Psoas muscle (tissue), 8 donors: ENCODE data around the gene TROAP. TPM values are rescaled to one million over a fixed set of nuclear protein-coding genes. Genes with fewer than 3 reads are reported as not detected.

Experiments used
- ATAC-seq, 4 donors: fragments of 200-7000 bp; cut with Tn5 transposase; one replicate each; pipeline ENCODE4 v1.9.1; 2020; ENCODE audit warnings: moderate library complexity in 3 of 4, mild to moderate bottlenecking in 2 of 4
- DNase-seq, 2 donors: peaks; one replicate each; pipeline ENCODE4 v3.0.0-alpha.2; 2020
- H3K27ac ChIP-seq: fragments of 200-600 bp; one replicate; pipeline ENCODE4 v1.8.0; 2022
- H3K27me3 ChIP-seq, 3 donors: fragments of 200-600 bp in 1 of 3; one replicate each; pipeline versions ENCODE4 v1.6.1 to v1.8.0; 2013 to 2022; ENCODE audit warnings: low read length in 2 of 3, mild to moderate bottlenecking in 2 of 3, moderate library complexity in 1 of 3; ENCODE audit not compliant: insufficient read depth in 3 of 3
- H3K36me3 ChIP-seq, 2 donors: fragments of 200-600 bp in 1 of 2; one replicate each; pipeline versions ENCODE4 v1.6.1 to v1.8.0; 2013 to 2022; ENCODE audit warnings: low read depth in 1 of 2, mild to moderate bottlenecking in 1 of 2, moderate library complexity in 1 of 2; ENCODE audit not compliant: insufficient read depth in 1 of 2
- H3K4me1 ChIP-seq: fragments of 200-600 bp; one replicate; pipeline ENCODE4 v1.8.0; 2022
- H3K4me3 ChIP-seq: fragments of 200-600 bp; one replicate; pipeline ENCODE4 v1.8.0; 2022; ENCODE audit warnings: mild to moderate bottlenecking
- H3K9me3 ChIP-seq: fragments of 200-600 bp; one replicate; pipeline ENCODE4 v1.8.0; 2022
- WGBS, 3 donors: extraction: QIAGEN DNeasy Blood & Tissue Kit; methylation state at CpG; one replicate each; pipeline versions ENCODE4 v1.1.6 to v1.1.7; 2013; 5-methylcytosine and 5-hydroxymethylcytosine counted together
- intact Hi-C, 2 donors: fragments of 100-400 bp; cut with DNase I; formaldehyde crosslinking; loops; one replicate each; pipeline versions ENCODE4 v1.11.0 to v1.14.2; 2022
- polyA plus RNA-seq, 3 donors: library from polyadenylated mRNA; stranded (reverse); fragments of 200-250 nt; gene quantifications; one replicate each; pipeline ENCODE4 v1.2.3, GENCODE V29; 2013
- total RNA-seq, 4 donors: library from RNA; stranded (reverse); fragmentation: NEBNext Ultra II Directional in 2 of 4; extraction: Animal tissue kit (Norgen Biotek cat#: 25700) in 2 of 4; gene quantifications; one replicate each; pipeline versions ENCODE4 v1.2.1 to v1.2.4, GENCODE V29; 2021 to 2023
- TF ChIP-seq, protein P1 (sequence below): fragments of 200-600 bp; IDR thresholded peaks from one replicate; pipeline ENCODE4 v1.8.0; 2022; ENCODE audit warnings: antibody characterized with exemption
- donor health status: healthy with polysubstance abuse.
- donor health status: DM: no; HTN: no; CAD: no; lungs with moderate emphysema.
- donor health status: Bipolar disorder and iron deficiency.
- donor health status: healthy.
- donor health status: DM: yes; HTN: yes; CAD: no.
- donor health status: DM: no; HTN: no; CAD: no.
- donor health status: DM: no; HTN: no; CAD: no.
- donor health status: DM: yes; HTN: yes; CAD: no.

Gene TROAP
- total and polyA plus RNA-seq, 7 donors = 0.07 to 0.48 (median 0.36) TPM; not detected in 2

DNA sequence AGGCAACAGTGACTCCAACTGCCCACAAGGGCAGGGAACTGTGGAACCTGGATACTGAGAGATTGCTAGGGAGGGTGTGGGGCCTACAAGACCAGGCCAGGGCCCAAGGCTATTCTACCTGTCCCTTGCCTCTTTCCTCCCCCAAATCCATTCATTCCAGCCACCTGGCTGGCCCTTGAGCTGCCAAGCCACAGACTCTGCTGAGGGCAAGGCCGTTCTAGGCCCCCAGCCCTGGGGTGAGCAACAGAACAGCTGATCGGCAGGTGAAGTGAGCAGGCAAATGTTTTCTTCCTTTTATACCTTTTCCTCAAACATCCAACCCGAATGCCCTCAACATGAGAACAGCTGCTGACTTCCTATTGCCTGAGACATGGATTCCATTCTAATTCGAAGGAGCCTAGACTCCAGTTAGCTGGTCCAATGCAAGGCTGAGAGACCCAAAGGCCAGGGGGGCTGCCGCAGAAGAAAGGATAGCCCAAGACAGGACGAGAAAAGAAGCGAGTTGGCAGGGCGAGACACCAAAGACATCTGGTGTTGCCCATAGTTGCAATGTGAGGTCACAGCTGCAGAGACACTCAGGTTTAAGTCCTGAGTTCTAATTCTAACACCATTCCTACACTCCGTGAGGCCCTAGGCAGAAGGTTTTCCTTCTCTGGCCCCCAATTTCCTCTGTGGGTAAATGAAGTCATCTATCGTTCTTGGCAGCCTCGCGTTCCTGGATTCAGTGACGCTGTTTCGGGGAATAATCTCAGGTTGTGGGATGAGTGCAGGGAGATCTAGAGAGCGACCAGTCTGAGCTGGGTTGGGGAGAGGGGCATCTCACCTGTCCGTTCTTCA, 12.3 kb downstream of the TROAP start:
- no peak for ATAC-seq
- no peak for DNase-seq
- Histone ChIP-seq H3K27me3 (peaks cover 0 to 54% (median 22%) of the 10 kb centered on the region in 3 donors), H3K36me3 (no peaks in the 10 kb centered on the region), H3K4me3 (no peak overlapping the region), H3K9me3 (no peaks in the 10 kb centered on the region), H3K4me1 (no peaks in the 10 kb centered on the region), H3K27ac (no peak overlapping the region)
- intact Hi-C loops = loop anchor here in 1 of 2 donors (5.0 kb wide), 1 partner anchor 43 kb away; no protein-coding TSS in a partner anchor
- WGBS, 3 donors = 65 to 73% (median 70%) methylated on average over 16 of the region's 16 CpGs
- TF ChIP-seq, protein P1, sequence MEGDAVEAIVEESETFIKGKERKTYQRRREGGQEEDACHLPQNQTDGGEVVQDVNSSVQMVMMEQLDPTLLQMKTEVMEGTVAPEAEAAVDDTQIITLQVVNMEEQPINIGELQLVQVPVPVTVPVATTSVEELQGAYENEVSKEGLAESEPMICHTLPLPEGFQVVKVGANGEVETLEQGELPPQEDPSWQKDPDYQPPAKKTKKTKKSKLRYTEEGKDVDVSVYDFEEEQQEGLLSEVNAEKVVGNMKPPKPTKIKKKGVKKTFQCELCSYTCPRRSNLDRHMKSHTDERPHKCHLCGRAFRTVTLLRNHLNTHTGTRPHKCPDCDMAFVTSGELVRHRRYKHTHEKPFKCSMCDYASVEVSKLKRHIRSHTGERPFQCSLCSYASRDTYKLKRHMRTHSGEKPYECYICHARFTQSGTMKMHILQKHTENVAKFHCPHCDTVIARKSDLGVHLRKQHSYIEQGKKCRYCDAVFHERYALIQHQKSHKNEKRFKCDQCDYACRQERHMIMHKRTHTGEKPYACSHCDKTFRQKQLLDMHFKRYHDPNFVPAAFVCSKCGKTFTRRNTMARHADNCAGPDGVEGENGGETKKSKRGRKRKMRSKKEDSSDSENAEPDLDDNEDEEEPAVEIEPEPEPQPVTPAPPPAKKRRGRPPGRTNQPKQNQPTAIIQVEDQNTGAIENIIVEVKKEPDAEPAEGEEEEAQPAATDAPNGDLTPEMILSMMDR = no peak

DNA sequence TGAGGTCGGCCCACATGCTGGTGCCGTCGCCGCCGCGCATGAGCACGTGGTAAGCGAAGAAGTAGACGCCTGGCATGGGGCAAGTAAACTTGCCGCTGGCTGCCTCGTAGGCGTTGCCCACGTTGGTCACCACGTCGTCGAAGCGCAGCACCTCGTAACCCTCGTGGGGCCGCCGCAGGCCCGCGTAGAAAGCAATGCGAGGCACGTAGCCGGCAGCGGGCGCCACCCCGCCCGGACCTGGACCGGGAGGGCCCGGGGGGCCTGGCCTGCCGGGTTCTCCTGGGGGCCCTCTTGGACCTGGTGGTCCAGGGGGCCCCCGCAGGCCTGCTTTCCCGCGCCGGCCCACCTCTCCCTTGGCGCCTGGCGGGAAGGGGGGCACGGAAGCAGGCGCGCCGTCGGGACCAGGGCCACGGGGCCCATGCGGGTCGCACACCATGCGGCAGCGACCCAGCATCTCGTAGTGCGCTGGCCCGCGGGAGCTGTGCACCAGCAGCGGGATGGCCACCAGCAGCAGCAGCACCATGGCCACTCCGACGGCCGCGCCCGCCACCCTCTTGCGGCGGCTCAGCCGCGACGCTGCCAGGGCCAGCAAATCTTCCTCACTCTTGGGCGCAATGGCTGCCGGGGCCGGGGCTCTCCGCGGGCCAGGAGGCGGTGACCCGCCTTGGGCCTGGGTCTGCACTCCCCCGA, 13.0 kb downstream of the TROAP start:
- H3K4me1 ChIP-seq = no peaks in the 10 kb centered on the region
- no peak for DNase-seq
- H3K4me3 ChIP-seq = peak overlapping the region; percentile 58
- no peaks in the 10 kb centered on the region for H3K9me3 ChIP-seq
- no peak overlapping the region for H3K27ac ChIP-seq
- ATAC-seq = no peak
- H3K36me3 ChIP-seq = no peaks in the 10 kb centered on the region
- WGBS, 3 donors = 15 to 19% (median 17%) methylated on average over 51 to 72 of the region's 72 CpGs
- peaks cover 0 to 55% (median 22%) of the 10 kb centered on the region in 3 donors for H3K27me3 ChIP-seq
- TF ChIP-seq, protein P1 = no peak
- intact Hi-C loops = loop anchor here in 1 of 2 donors (5.0 kb wide), 1 partner anchor 44 kb away; no protein-coding TSS in a partner anchor

DNA sequence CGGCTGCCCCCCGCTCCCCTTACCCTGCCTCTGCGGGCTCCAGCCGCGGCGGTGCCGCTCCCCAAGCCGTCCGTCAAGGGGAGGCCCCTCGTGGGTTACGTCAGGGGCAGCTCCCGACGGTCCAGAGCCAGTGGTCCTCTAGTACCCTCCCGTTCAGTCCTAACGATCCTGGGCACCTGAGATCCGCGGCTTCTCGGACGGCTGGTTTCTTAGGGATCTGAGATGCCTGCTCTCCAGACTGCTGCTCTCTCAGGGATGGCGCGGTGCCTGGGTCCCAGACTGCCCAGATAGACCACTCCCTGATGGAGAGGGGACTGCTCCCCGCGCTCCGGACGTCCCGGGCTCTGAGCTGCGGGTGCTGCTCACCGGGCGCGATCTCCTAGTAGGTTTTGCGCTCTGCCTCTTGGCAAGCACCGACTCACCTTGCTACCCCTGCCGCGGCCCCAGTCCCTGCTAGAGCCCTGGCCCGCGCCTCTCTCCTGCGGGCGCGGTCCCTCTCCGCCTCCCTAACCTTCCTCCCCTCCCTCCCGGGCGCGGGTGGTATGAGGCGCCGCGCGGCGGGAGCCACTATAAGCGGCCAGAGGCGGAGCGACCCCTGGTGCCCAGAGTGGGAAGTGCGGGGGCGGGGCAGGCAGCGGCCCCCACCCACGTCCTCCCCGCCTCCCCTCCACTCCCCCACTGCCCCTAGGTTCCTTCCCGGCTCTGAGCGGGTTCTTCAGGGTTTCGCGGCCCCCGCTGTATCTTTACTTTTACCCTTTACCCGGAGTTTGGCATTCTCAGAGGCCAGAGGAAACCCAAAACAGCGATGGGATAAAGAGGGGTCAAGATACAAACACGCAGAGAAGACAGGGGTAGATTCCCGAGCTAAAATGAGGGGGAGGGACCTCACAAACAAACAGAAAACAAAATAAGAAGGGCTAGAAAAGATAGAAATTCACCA, 13.9 kb downstream of the TROAP start, which contains the start of gene C1QL4:
C1QL4 (minus strand) TSS at position 544 of the 940 bp plus-strand sequence. CDS start 711 bp downstream, outside the sequence.
- Histone ChIP-seq H3K27me3 (peaks cover 0 to 62% (median 22%) of the 10 kb centered on the region in 3 donors), H3K9me3 (no peaks in the 10 kb centered on the region), H3K27ac (no peak within 1 kb of the TSS), H3K4me1 (no peaks in the 10 kb centered on the region), H3K4me3 (peak within 1 kb of the TSS; percentile 58), H3K36me3 (no peaks in the 10 kb centered on the region)
- DNase-seq (peak; percentile 84 to 91), ATAC-seq (peak; percentile 83 to 96 (median 91))
- TF ChIP-seq, protein P1 = peak; percentile 94
- WGBS, 3 donors = 1 to 2% (median 2%) methylated on average over 57 to 65 of the region's 65 CpGs
- intact Hi-C loops = loop anchor here in 1 of 2 donors (5.0 kb wide), 1 partner anchor 45 kb away; no protein-coding TSS in a partner anchor

DNA sequence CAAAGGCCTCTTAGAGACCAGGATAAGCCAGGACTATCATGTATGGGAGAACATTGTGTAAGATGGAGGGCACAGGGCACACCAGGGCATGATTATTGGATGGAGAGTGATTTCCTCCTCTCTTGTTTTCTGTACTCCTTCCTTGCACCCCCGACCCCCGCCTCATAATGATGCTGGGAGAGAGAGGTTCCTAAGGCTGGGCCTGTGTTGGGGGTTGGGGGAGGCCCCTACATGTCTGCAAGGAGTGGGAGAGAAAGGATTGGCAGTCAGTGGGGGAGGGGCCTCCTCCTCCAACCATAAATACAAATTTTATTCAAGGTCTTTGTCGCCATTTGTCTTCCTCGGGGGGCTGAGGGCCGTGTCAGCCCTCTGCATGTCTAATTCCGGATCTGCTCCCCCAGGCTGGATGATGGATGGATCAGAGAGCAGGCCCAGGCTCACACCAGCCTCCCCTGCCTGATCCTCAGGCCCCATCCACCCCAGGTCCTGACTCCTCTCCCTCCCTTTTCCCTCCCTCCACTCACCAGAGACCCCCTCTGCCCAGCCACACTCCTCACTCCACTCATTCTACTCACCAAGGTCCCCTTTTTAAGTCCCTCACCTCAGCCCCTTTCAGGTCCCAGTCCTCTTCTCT, 15.9 kb downstream of the TROAP start:
- Histone ChIP-seq H3K27ac (no peak overlapping the region), H3K27me3 (peaks cover 0 to 71% (median 31%) of the 10 kb centered on the region in 3 donors), H3K36me3 (no peaks in the 10 kb centered on the region), H3K4me3 (no peak overlapping the region), H3K4me1 (peaks cover 13% of the 10 kb centered on the region), H3K9me3 (no peaks in the 10 kb centered on the region)
- ATAC-seq (no peak), DNase-seq (no peak)
- 75 to 81% (median 76%) methylated on average over 4 to 6 of the region's 6 CpGs for WGBS, 3 donors
- TF ChIP-seq, protein P1 = no peak
- intact Hi-C loops = loop anchor here in 1 of 2 donors (5.0 kb wide), 1 partner anchor 47 kb away; no protein-coding TSS in a partner anchor
